ENCODE results near the gene ZSWIM6. TPM values are rescaled to one million over a fixed set of nuclear protein-coding genes. Genes with fewer than 3 reads are reported as not detected.

The ZSWIM6 gene
- total and polyA plus RNA-seq, 12 donors: 2.1 to 10.3 (median 6.7) TPM

DNA sequence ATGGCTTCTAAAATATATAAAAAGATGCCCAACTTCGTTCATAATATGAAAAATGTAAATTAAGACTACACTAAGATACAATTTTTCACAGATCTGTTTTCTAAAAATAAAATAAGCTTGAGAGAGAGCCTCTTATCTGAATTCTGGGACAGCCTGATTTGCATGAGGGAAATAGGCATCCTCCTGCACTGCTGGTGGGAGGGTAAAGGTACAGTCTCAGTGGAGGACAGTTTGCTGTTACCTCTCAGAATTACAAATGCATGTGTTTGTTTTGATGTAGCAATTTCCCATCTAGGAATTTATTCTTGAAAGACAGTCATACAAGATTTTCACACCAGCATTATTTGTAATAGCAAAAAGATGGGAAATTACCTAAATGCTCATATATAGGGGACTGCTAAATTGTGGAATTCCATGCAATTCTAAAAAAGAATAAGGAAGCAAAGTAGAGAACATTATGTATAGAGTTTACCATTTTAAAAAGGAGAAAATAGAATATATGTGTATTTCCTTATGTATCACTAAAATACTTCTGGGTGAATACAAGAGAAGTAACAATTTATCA is 75.7 kb downstream of the ZSWIM6 start:
- intact Hi-C loops (cut with DNase I): loop anchor here in 8 of 10 donors (2.0 to 10.0 kb wide), 10 partner anchors 63 to 247 kb away; partner anchors contain the start of genes ZSWIM6 (in 7 of the 8) and SMIM15 (in 2 of the 8)
- TF ChIP-seq, protein P1, sequence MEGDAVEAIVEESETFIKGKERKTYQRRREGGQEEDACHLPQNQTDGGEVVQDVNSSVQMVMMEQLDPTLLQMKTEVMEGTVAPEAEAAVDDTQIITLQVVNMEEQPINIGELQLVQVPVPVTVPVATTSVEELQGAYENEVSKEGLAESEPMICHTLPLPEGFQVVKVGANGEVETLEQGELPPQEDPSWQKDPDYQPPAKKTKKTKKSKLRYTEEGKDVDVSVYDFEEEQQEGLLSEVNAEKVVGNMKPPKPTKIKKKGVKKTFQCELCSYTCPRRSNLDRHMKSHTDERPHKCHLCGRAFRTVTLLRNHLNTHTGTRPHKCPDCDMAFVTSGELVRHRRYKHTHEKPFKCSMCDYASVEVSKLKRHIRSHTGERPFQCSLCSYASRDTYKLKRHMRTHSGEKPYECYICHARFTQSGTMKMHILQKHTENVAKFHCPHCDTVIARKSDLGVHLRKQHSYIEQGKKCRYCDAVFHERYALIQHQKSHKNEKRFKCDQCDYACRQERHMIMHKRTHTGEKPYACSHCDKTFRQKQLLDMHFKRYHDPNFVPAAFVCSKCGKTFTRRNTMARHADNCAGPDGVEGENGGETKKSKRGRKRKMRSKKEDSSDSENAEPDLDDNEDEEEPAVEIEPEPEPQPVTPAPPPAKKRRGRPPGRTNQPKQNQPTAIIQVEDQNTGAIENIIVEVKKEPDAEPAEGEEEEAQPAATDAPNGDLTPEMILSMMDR (IDR thresholded peaks at IDR 0.05): no peak
- ATAC-seq (peak in 1 of 8 donors; percentile 24), DNase-seq (no peak)
- Histone ChIP-seq H3K36me3 (no peaks in the 10 kb centered on the region), H3K4me3 (no peak overlapping the region), H3K27ac (peak overlapping the region in 5 of 10 donors; percentile 8 to 48 (median 29)), H3K9me3 (no peaks in the 10 kb centered on the region), H3K27me3 (no peaks in the 10 kb centered on the region), H3K4me1 (peaks cover 0 to 36% (median 24%) of the 10 kb centered on the region in 9 donors)
- 30 to 35% methylated on average over 1 of the region's 1 CpG for WGBS, 2 donors

DNA sequence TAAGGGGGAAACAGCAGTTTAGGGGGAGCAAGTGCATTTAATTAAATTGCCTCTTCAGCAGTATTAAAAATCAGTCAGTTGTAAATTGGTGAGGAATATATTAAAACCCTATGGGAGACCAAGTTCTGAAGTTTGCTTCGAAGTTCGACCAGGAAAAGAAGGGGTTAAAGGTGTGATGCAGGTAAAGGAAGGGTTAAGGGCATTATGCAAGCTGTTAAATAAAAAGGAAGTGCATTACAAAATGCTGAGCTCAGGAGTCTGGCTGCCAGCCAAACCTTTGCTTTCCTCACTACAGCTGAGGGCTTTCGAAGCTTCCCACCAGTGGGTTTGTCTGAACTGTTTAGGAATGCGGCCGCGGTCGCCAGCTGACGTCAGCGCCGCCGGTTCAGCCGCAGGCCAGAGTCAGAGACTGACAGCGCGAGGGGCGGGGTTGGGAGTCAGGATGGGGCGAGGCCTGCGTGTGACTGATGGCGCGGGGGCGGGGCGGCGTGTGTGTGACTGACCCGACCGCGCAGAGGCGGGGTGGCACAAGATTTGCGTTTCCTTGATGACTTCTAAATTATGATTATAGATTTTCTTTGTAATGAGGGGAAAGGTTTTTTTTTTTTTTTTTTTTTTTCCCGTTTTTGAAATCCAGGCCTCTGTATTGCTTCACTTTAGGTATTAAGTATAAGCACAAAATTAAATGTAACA is 76.6 kb downstream of the ZSWIM6 start:
- WGBS, 2 donors: 0% methylated on average over 28 of the region's 28 CpGs
- DNase-seq (peak; percentile 99), ATAC-seq (peak; percentile 100)
- Histone ChIP-seq H3K27me3 (no peaks in the 10 kb centered on the region), H3K9me3 (no peaks in the 10 kb centered on the region), H3K4me3 (peak overlapping the region in 8 of 10 donors; percentile 2 to 38 (median 32)), H3K27ac (peak overlapping the region in 6 of 10 donors; percentile 8 to 67 (median 41)), H3K36me3 (no peaks in the 10 kb centered on the region), H3K4me1 (peaks cover 0 to 27% (median 20%) of the 10 kb centered on the region in 9 donors)
- TF ChIP-seq, protein P1 (IDR thresholded peaks at IDR 0.05): peak in 3 of 9 donors; percentile 11 to 30 (median 29)
- intact Hi-C loops (cut with DNase I): loop anchor here in 8 of 10 donors (2.0 to 10.0 kb wide), 10 partner anchors 64 to 246 kb away; partner anchors contain the start of genes ZSWIM6 (in 7 of the 8) and SMIM15 (in 2 of the 8)

DNA sequence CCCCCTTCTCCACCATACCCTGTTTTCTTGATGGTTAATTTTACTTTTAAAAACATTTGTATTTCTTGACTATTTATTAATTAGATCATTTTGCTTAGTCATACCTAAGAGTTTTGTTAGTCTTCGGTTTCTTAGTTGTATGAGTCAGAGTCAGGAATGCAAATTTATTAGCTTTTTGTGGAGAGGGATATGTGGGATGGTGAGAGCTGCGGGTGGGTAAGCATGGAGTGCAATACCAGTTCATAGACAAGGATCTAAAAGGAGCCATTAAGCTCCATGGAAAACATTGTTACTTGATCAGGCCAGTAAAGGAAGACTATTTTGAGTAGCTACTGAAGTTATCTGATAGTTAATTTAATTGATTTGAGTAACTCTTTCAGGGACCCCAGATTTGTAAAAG is 77.5 kb downstream of the ZSWIM6 start:
- intact Hi-C loops (cut with DNase I): loop anchor here in 8 of 10 donors (2.0 to 10.0 kb wide), 10 partner anchors 65 to 247 kb away; partner anchors contain the start of genes ZSWIM6 (in 7 of the 8) and SMIM15 (in 2 of the 8)
- TF ChIP-seq, protein P1 (IDR thresholded peaks at IDR 0.05): no peak
- Histone ChIP-seq H3K4me1 (peaks cover 0 to 32% (median 20%) of the 10 kb centered on the region in 9 donors), H3K27me3 (no peaks in the 10 kb centered on the region), H3K4me3 (no peak overlapping the region), H3K36me3 (no peaks in the 10 kb centered on the region), H3K27ac (peak overlapping the region in 4 of 10 donors; percentile 1 to 67 (median 34)), H3K9me3 (no peaks in the 10 kb centered on the region)
- DNase-seq (no peak), ATAC-seq (no peak)
- WGBS, 2 donors: 51 to 61% methylated on average over 2 of the region's 2 CpGs

GRCh38 chr5:61410811-61411210 is 78.8 kb downstream of the ZSWIM6 start:
- H3K27ac ChIP-seq: no peak overlapping the region

More at GRCh38 chr5:61410811-61411210, 78.8 kb downstream of the ZSWIM6 start:
- DNase-seq (no peak), ATAC-seq (no peak)
- no peaks in the 10 kb centered on the region for H3K36me3 ChIP-seq
- H3K4me1 ChIP-seq: peaks cover 0 to 33% (median 20%) of the 10 kb centered on the region in 9 donors
- no peaks in the 10 kb centered on the region for H3K9me3 ChIP-seq
- intact Hi-C loops (cut with DNase I): loop anchor here in 1 of 10 donors (2.0 kb wide), 1 partner anchor 36 kb away; no protein-coding TSS in a partner anchor
- TF ChIP-seq, protein P1 (IDR thresholded peaks at IDR 0.05): no peak
- no peak overlapping the region for H3K4me3 ChIP-seq
- H3K27me3 ChIP-seq: no peaks in the 10 kb centered on the region
- WGBS, 2 donors: 89 to 90% methylated on average over 5 of the region's 5 CpGs

All from heart right ventricle (tissue), 16 donors.